Esophagus squamous epithelium (tissue), 4 donors: Measurements from ENCODE around the gene CCDC88C.

ENCODE experiments used
- CTCF ChIP-seq, 6 experiments: fragments of 450-650 bp in 4 of 6; fragments of 200-600 bp in 2 of 6; sonication (generic) in 2 of 6; IDR thresholded peaks; one replicate each; pipeline ENCODE4 v1.5.1; 2016 to 2019; ENCODE audit warnings: antibody characterized with exemption in 6 of 6, mild to moderate bottlenecking in 4 of 6, moderate library complexity in 4 of 6
- POLR2A ChIP-seq, 4 donors: fragments of 450-650 bp; IDR thresholded peaks; one replicate each; pipeline ENCODE4 v1.6.1; 2017; ENCODE audit warnings: antibody characterized with exemption in 4 of 4, mild to moderate bottlenecking in 4 of 4, moderate library complexity in 3 of 4

- TF ChIP-seq CTCF (IDR thresholded peaks at IDR 0.05) (no peak), POLR2A (IDR thresholded peaks at IDR 0.05) (no peak)
Measured at GRCh38 chr14:91270619-91271018, 147.0 kb downstream of the CCDC88C start.
